ENCODE results near the gene ARPP19. TPM values are rescaled to one million over a fixed set of nuclear protein-coding genes. Genes with fewer than 3 reads are reported as not detected.

ARPP19 gene
- total and polyA plus RNA-seq, 9 of the 15 experiments (the other 6 are each of a cell fraction or from before 2014, with no cell fraction given): 33.3 to 102 (median 60.5) TPM

DNA sequence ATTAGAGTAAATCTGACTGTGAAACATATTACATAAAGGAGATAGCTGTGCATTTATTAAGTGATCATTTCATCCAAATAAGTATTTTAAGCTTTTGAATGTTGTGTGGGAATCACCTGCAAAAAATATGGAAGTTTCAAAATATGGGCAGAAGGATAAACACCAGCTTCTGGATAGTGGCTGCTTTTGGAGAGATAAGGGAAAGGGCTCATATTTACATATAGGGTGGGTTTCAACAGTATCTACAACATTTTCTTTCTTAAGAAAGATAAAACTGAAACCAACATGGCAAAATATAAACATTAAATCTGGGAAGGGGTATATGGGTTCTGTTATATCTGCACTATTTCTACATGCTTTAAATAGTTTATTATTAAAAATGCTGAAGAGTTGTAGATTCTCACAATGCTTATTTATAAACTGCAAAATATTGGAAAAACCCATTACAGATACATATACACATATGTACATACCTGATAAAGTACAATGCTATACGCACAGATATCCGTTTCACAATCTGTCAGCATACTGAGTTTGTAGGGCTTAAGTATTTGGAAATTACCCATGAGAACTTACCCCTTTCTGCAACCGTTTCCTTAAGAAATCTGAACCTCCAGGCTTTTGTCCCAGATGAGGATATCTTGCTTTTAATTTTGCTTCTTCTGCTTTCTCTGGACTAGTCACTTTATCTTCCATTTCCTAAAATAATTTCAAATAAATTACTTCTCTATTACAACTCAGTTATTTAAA lies 12.1 kb downstream of the ARPP19 start:
- no peak for FAIRE-seq
- DNase-seq (ENCODE audit: extremely low read depth in 1 of 4, low spot score in 3 of 4): peak in 1 of 4 experiments; percentile 21
- H3K36me3 ChIP-seq (ENCODE audit: control insufficient read depth, insufficient read depth, low read length): peaks cover 77% of the 10 kb centered on the region
- H3K4me1 ChIP-seq (replicated peaks in 1 of 2; ENCODE audit: control insufficient read depth in 2 of 2, insufficient read depth in 2 of 2, low read length in 2 of 2): peaks cover 0 to 28% of the 10 kb centered on the region in 2 experiments; a peak in 3 of 5 replicates
- peaks cover 87% of the 10 kb centered on the region for H3K79me2 ChIP-seq (ENCODE audit: control insufficient read depth, insufficient read depth, low read length)
- in situ Hi-C loops (cut with MboI) (no loop called here), intact Hi-C loops (cut with micrococcal nuclease) (no loop called here)
- H3K4me2 ChIP-seq (ENCODE audit: insufficient read depth, low read length): no peak overlapping the region
- ATAC-seq: peak; percentile 26; the same call in 1 of the 3 replicates
- H3K9ac ChIP-seq (ENCODE audit: insufficient read depth in 1 of 2, low read depth in 2 of 2, low read length in 2 of 2): no peak overlapping the region
- no peak overlapping the region for H3K4me3 ChIP-seq
- no peaks in the 10 kb centered on the region for H3K9me1 ChIP-seq (ENCODE audit: control insufficient read depth, insufficient read depth, low read length)
- ChIA-PET CTCF (ENCODE audit: low intra/inter-chr PET ratio) (no interaction called here), POLR2A (interaction anchor here (1.1 to 2.1 kb wide), 4 partner anchors 8 to 12 kb away, joined by 4 to 8 read pairs (median 7); partner anchors contain the start of gene ARPP19)
- WGBS (ENCODE audit: insufficient coverage, low coverage, missing lambda C conversion rate): 14% methylated on average over 3 of the region's 3 CpGs
- H3K9me3 ChIP-seq (replicated peaks; ENCODE audit: control insufficient read depth, insufficient read depth, low read depth, low read length): peaks cover 4% of the 10 kb centered on the region; the same call in 1 of the 2 replicates
- no peak overlapping the region for H3K27ac ChIP-seq (ENCODE audit: extremely low read depth, low read depth, low read length)
- no peaks in the 10 kb centered on the region for H3K27me3 ChIP-seq (ENCODE audit: control insufficient read depth in 2 of 2, insufficient read depth in 2 of 2, low read length in 2 of 2)
- no TSS peak for BruUV-seq (replicated peaks)
- peaks cover 15% of the 10 kb centered on the region; the same call in 1 of the 2 replicates for H4K20me1 ChIP-seq (replicated peaks; ENCODE audit: control insufficient read depth, insufficient read depth, low read length)
- H2AFZ ChIP-seq (ENCODE audit: low read depth, low read length): no peak overlapping the region
- TF ChIP-seq ZNF785 (CRISPR knock-in tag; IDR thresholded peaks at IDR 0.05) (no peak), PRPF4 (IDR thresholded peaks at IDR 0.05; ENCODE audit: insufficient read depth, low read depth, low read length, poor library complexity, severe bottlenecking) (no peak), SMARCA5 (IDR thresholded peaks at IDR 0.05) (no peak), HMGN3 (IDR thresholded peaks at IDR 0.05; ENCODE audit: borderline replicate concordance, extremely low read depth, insufficient read length, low read depth, low read length) (no peak), NCOA4 (IDR thresholded peaks at IDR 0.05; ENCODE audit: partially characterized antibody) (no peak), GATA2 (CRISPR knock-in tag; IDR thresholded peaks at IDR 0.05) (no peak), EZH2 (IDR thresholded peaks at IDR 0.05; ENCODE audit: borderline replicate concordance, low read depth, low read length) (no peak), POLR2H (tag; IDR thresholded peaks at IDR 0.05; ENCODE audit: low read depth) (no peak), RB1 (IDR thresholded peaks at IDR 0.05; ENCODE audit: low read depth) (no peak), ZBTB43 (CRISPR knock-in tag; IDR thresholded peaks at IDR 0.05) (no peak), ZBTB8A (IDR thresholded peaks at IDR 0.05; ENCODE audit: partially characterized antibody) (no peak), ZNF778 (CRISPR knock-in tag; IDR thresholded peaks at IDR 0.05) (no peak), SAFB (IDR thresholded peaks at IDR 0.05; ENCODE audit: borderline replicate concordance, low read depth, low read length) (no peak), PRMT5 (CRISPR knock-in tag; IDR thresholded peaks at IDR 0.05) (no peak), RCOR1 (IDR thresholded peaks at IDR 0.05; ENCODE audit: borderline replicate concordance in 1 of 2, low read depth in 2 of 2, low read length in 2 of 2) (peak in 1 of 2 experiments; percentile 16; a peak in 1 of 4 replicates), CBFB (CRISPR knock-in tag; IDR thresholded peaks at IDR 0.05) (no peak), ZNF174 (CRISPR knock-in tag; IDR thresholded peaks at IDR 0.05) (no peak), ZNF707 (CRISPR knock-in tag; conservative IDR thresholded peaks at IDR 0.05) (no peak)
- TF ChIP-seq, protein P1, sequence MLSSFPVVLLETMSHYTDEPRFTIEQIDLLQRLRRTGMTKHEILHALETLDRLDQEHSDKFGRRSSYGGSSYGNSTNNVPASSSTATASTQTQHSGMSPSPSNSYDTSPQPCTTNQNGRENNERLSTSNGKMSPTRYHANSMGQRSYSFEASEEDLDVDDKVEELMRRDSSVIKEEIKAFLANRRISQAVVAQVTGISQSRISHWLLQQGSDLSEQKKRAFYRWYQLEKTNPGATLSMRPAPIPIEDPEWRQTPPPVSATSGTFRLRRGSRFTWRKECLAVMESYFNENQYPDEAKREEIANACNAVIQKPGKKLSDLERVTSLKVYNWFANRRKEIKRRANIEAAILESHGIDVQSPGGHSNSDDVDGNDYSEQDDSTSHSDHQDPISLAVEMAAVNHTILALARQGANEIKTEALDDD (IDR thresholded peaks at IDR 0.05): no peak
- TF ChIP-seq, protein P2, sequence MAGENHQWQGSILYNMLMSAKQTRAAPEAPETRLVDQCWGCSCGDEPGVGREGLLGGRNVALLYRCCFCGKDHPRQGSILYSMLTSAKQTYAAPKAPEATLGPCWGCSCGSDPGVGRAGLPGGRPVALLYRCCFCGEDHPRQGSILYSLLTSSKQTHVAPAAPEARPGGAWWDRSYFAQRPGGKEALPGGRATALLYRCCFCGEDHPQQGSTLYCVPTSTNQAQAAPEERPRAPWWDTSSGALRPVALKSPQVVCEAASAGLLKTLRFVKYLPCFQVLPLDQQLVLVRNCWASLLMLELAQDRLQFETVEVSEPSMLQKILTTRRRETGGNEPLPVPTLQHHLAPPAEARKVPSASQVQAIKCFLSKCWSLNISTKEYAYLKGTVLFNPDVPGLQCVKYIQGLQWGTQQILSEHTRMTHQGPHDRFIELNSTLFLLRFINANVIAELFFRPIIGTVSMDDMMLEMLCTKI (IDR thresholded peaks at IDR 0.05; ENCODE audit: partially characterized antibody): no peak
